ENCODE data around the gene ZNF112. TPM values are rescaled to one million over a fixed set of nuclear protein-coding genes. Genes with fewer than 3 reads are reported as not detected.

ZNF112 gene
- total RNA-seq, 1 experiment from 2014 or later: 1.9 TPM

DNA sequence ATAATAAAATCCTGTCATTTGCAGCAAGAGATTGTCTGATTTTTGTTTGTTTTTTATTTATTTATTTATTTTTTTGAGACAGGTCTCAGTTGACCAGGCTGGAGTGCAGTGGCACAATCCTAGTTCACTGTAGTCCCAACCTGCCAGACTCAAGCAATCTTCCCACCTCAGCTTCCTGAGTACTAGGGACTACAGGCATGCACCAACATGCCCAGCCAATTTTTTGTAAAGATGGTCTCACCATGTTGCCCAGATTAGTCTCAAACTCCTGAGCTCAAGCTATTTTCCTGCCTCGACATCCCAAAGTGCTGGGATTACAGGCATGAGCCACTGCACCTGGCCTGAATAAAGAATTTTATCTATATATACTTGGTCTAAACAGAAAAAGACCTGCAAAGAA, 79.1 kb downstream of the ZNF112 start:
- no peaks in the 10 kb centered on the region for H3K36me3 ChIP-seq (ENCODE audit: low read depth, low read length)
- intact Hi-C loops (cut with micrococcal nuclease): no loop called here
- no peak overlapping the region for H3K27ac ChIP-seq (ENCODE audit: low read length)
- no peaks in the 10 kb centered on the region for H3F3A ChIP-seq (ENCODE audit: low read length, unreplicated experiment)
- H3K4me3 ChIP-seq (ENCODE audit: low read length): no peak overlapping the region
- BruUV-seq (replicated peaks): no TSS peak
- peaks cover 11% of the 10 kb centered on the region for H3K4me1 ChIP-seq (ENCODE audit: insufficient read depth, low read length)
- POLR2A ChIA-PET (ENCODE audit: unreplicated experiment): no interaction called here
- ATAC-seq (no peak), DNase-seq (no peak)
- no peaks in the 10 kb centered on the region for H4K20me1 ChIP-seq (ENCODE audit: low read length)
- H3K4me2 ChIP-seq (ENCODE audit: low read length): no peak overlapping the region
- H3K9me2 ChIP-seq (replicated peaks; ENCODE audit: low read length): no peaks in the 10 kb centered on the region
- no peak overlapping the region for H3K9ac ChIP-seq (ENCODE audit: low read length)
- TF ChIP-seq, protein P1, sequence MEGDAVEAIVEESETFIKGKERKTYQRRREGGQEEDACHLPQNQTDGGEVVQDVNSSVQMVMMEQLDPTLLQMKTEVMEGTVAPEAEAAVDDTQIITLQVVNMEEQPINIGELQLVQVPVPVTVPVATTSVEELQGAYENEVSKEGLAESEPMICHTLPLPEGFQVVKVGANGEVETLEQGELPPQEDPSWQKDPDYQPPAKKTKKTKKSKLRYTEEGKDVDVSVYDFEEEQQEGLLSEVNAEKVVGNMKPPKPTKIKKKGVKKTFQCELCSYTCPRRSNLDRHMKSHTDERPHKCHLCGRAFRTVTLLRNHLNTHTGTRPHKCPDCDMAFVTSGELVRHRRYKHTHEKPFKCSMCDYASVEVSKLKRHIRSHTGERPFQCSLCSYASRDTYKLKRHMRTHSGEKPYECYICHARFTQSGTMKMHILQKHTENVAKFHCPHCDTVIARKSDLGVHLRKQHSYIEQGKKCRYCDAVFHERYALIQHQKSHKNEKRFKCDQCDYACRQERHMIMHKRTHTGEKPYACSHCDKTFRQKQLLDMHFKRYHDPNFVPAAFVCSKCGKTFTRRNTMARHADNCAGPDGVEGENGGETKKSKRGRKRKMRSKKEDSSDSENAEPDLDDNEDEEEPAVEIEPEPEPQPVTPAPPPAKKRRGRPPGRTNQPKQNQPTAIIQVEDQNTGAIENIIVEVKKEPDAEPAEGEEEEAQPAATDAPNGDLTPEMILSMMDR (conservative IDR thresholded peaks at IDR 0.05; ENCODE audit: low read depth, low read length): no peak
- no peak for TF ChIP-seq EZH2 (IDR thresholded peaks at IDR 0.05; ENCODE audit: low read length, unreplicated experiment)
- no peak for TF ChIP-seq EZH2phosphoT487 (IDR thresholded peaks at IDR 0.05; ENCODE audit: borderline replicate concordance, low read length)
- H3K9me3 ChIP-seq (ENCODE audit: low read length): no peaks in the 10 kb centered on the region
- H3K79me2 ChIP-seq (ENCODE audit: low read length): no peaks in the 10 kb centered on the region
- no peak overlapping the region for H2AFZ ChIP-seq (ENCODE audit: low read length)
- CTCF ChIA-PET: no interaction called here
- no peaks in the 10 kb centered on the region for H3K27me3 ChIP-seq (ENCODE audit: low read length)

Other genes starting within 250 kb of the ZNF112 start
- 0.46 and 1.6 TPM in 2 replicates for gene ZNF225, start 243.3 kb downstream of the ZNF112 start, total RNA-seq (2014; rRNA removed)
- gene ZNF234, start 215.1 kb downstream of the ZNF112 start, total RNA-seq (2014; rRNA removed): 1.3 and 1.6 TPM in 2 replicates
- gene ZNF226, start 191.6 kb downstream of the ZNF112 start, total RNA-seq (2014; rRNA removed): 4.8 and 6.0 TPM in 2 replicates
- 4.9 and 8.7 TPM in 2 replicates for gene ZNF227, start 144.1 kb downstream of the ZNF112 start, total RNA-seq (2014; rRNA removed)
- gene ZNF233, start 96.8 kb downstream of the ZNF112 start, total RNA-seq (2014; rRNA removed): 0.69 and 0.73 TPM in 2 replicates
- gene ZNF235, start 51.7 kb downstream of the ZNF112 start, total RNA-seq (2014; rRNA removed): 0.92 and 1.0 TPM in 2 replicates
- 0.12 and 0.22 TPM in 2 replicates for gene ZNF285, start 44.9 kb upstream of the ZNF112 start, total RNA-seq (2014; rRNA removed)
- 2.4 and 6.2 TPM in 2 replicates for gene ZNF229, start 91.8 kb upstream of the ZNF112 start, total RNA-seq (2014; rRNA removed)
- 7.1 and 9.8 TPM in 2 replicates for gene ZNF180, start 143.8 kb upstream of the ZNF112 start, total RNA-seq (2014; rRNA removed)
- not detected in 2 replicates for gene CEACAM20, start 173.0 kb upstream of the ZNF112 start, total RNA-seq (2014; rRNA removed)